SK-N-DZ (cell line): ENCODE data around the gene NFXL1.

Experiments
- DNase-seq: peaks from one replicate; pipeline ENCODE4 v3.0.0-alpha.2; 2015; ENCODE audit warnings: low spot score

The NFXL1 gene

GRCh38 chr4:47831026-47831679 lies 83.2 kb downstream of the NFXL1 start:
- DNase-seq: peak; percentile 29

GRCh38 chr4:47830265-47831025 lies 83.9 kb downstream of the NFXL1 start:
- DNase-seq: no peak

- DNase-seq: peak; percentile 79
Observed at GRCh38 chr4:47829438-47829837, 84.9 kb downstream of the NFXL1 start.

- DNase-seq: no peak
Observed at GRCh38 chr4:47827343-47828047, 86.9 kb downstream of the NFXL1 start.

GRCh38 chr4:47824840-47825239 lies 89.5 kb downstream of the NFXL1 start:
- peak; percentile 91 for DNase-seq

GRCh38 chr4:47819178-47819577 lies 95.2 kb downstream of the NFXL1 start:
- no peak for DNase-seq

- no peak for DNase-seq
Observed at GRCh38 chr4:47817275-47817674, 97.1 kb downstream of the NFXL1 start.

- DNase-seq: no peak
Observed at GRCh38 chr4:47816748-47817147, 97.6 kb downstream of the NFXL1 start.

- DNase-seq: no peak
Observed at GRCh38 chr4:47814618-47815295, 99.6 kb downstream of the NFXL1 start.

- DNase-seq: no peak
Observed at GRCh38 chr4:47809654-47810203, 104.7 kb downstream of the NFXL1 start.

- no peak for DNase-seq
Observed at GRCh38 chr4:47804598-47804997, 109.8 kb downstream of the NFXL1 start.

- no peak for DNase-seq
Observed at GRCh38 chr4:47801481-47802002, 112.8 kb downstream of the NFXL1 start.

GRCh38 chr4:47798165-47798564 lies 116.2 kb downstream of the NFXL1 start:
- no peak for DNase-seq
